DND-41 (cell line): Measurements from ENCODE around the gene NUDT19.

ENCODE experiments used
- ATAC-seq: fragments of 200-7000 bp; cut with Tn5 transposase; 3 replicates; pipeline ENCODE4 v1.9.1; 2021; ENCODE audit warnings: low read depth; ENCODE audit not compliant: insufficient read depth
- DNase-seq: peaks from one replicate; pipeline ENCODE4 v3.0.0-alpha.2; 2020
- H2AFZ ChIP-seq: 2 replicates; pipeline ENCODE4 v1.6.0; 2012; ENCODE audit warnings: low read depth, low read length
- H3K27ac ChIP-seq: 2 replicates; pipeline ENCODE4 v1.5.1; 2012; ENCODE audit warnings: low read length, inconsistent platforms
- H3K27me3 ChIP-seq: fragments of 200-600 bp; sonication (generic); 2 replicates; pipeline ENCODE4 v1.6.0; 2012; ENCODE audit warnings: low read length, mild to moderate bottlenecking, inconsistent platforms; ENCODE audit not compliant: insufficient read depth, poor library complexity
- H3K36me3 ChIP-seq: 2 replicates; pipeline ENCODE4 v1.5.1; 2012; ENCODE audit warnings: low read length, inconsistent platforms; ENCODE audit not compliant: insufficient read depth
- H3K4me1 ChIP-seq: 2 replicates; pipeline ENCODE4 v1.5.1; 2012; ENCODE audit warnings: mild to moderate bottlenecking, low read length; ENCODE audit not compliant: insufficient read depth
- H3K4me2 ChIP-seq: 2 replicates; pipeline ENCODE4 v1.6.0; 2012; ENCODE audit warnings: mild to moderate bottlenecking, moderate library complexity, low read length, inconsistent platforms; ENCODE audit not compliant: insufficient read depth
- H3K4me3 ChIP-seq, 2 experiments: fragments of 200-600 bp in 1 of 2; shearing (Covaris generic) in 1 of 2; 2 replicates each; pipeline ENCODE4 v1.5.1; 2012 to 2016; ENCODE audit warnings: inconsistent platforms in 2 of 2, low read length in 2 of 2, mild to moderate bottlenecking in 2 of 2, low read depth in 1 of 2, moderate library complexity in 1 of 2
- H3K79me2 ChIP-seq: 2 replicates; pipeline ENCODE4 v1.6.0; 2012; ENCODE audit warnings: low read length, inconsistent platforms; ENCODE audit not compliant: insufficient read depth
- H3K9ac ChIP-seq: 2 replicates; pipeline ENCODE4 v1.6.0; 2012; ENCODE audit warnings: low read depth, mild to moderate bottlenecking, inconsistent platforms, low read length, moderate library complexity
- H3K9me3 ChIP-seq: 2 replicates; pipeline ENCODE4 v1.5.1; 2012; ENCODE audit warnings: low read length, moderate library complexity, mild to moderate bottlenecking, inconsistent platforms; ENCODE audit not compliant: insufficient read depth, severe bottlenecking
- H4K20me1 ChIP-seq: 2 replicates; pipeline ENCODE4 v1.6.0; 2012; ENCODE audit warnings: low read length; ENCODE audit not compliant: insufficient read depth
- EZH2 ChIP-seq: IDR thresholded peaks from 3 replicates; pipeline ENCODE4 v1.6.1; 2012; ENCODE audit warnings: borderline replicate concordance, low read depth, mild to moderate bottlenecking, moderate library complexity, low read length, inconsistent platforms; ENCODE audit not compliant: severe bottlenecking
- TF ChIP-seq, protein P1 (sequence below): IDR thresholded peaks from 2 replicates; pipeline ENCODE4 v1.5.1; 2012; ENCODE audit warnings: borderline replicate concordance, low read length, moderate library complexity, mild to moderate bottlenecking; ENCODE audit not compliant: poor library complexity, severe bottlenecking; ENCODE audit errors: extremely low read depth

Gene NUDT19

DNA sequence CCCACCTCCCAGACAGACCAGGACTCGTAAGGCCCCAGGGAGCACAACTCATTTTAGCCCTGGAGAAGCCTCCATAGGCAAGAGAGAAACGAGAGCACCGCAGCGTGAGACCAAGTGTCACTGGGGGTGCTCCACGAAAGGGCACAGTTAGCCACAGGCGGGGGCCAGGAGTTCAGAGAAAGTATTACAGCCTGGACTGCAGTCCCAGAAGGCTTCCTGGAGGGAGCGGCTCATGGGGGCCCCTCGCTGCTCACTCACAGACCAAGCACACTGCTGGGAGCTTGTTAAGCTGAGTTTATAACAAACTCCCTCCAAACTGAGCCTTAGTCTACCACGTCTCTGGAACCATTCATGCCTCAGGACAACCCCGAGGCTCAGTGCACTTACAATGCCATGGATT lies 33.1 kb upstream of the NUDT19 start:
- peaks cover 30% of the 10 kb centered on the region for H3K36me3 ChIP-seq
- no peak overlapping the region for H2AFZ ChIP-seq
- H3K9me3 ChIP-seq, result no peaks in the 10 kb centered on the region
- no peak overlapping the region for H3K27ac ChIP-seq
- H3K4me3 ChIP-seq, result no peak overlapping the region
- ATAC-seq, result no peak
- no peak overlapping the region for H3K9ac ChIP-seq
- H3K4me2 ChIP-seq, result no peak overlapping the region
- no peaks in the 10 kb centered on the region for H3K27me3 ChIP-seq
- no peak for TF ChIP-seq EZH2
- TF ChIP-seq, protein P1, sequence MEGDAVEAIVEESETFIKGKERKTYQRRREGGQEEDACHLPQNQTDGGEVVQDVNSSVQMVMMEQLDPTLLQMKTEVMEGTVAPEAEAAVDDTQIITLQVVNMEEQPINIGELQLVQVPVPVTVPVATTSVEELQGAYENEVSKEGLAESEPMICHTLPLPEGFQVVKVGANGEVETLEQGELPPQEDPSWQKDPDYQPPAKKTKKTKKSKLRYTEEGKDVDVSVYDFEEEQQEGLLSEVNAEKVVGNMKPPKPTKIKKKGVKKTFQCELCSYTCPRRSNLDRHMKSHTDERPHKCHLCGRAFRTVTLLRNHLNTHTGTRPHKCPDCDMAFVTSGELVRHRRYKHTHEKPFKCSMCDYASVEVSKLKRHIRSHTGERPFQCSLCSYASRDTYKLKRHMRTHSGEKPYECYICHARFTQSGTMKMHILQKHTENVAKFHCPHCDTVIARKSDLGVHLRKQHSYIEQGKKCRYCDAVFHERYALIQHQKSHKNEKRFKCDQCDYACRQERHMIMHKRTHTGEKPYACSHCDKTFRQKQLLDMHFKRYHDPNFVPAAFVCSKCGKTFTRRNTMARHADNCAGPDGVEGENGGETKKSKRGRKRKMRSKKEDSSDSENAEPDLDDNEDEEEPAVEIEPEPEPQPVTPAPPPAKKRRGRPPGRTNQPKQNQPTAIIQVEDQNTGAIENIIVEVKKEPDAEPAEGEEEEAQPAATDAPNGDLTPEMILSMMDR, result no peak
- peaks cover 31% of the 10 kb centered on the region for H4K20me1 ChIP-seq
- peaks cover 56% of the 10 kb centered on the region for H3K79me2 ChIP-seq
- DNase-seq, result no peak
- H3K4me1 ChIP-seq, result no peaks in the 10 kb centered on the region

- Histone ChIP-seq H3K27me3 (no peaks in the 10 kb centered on the region), H3K4me2 (no peak overlapping the region), H3K4me1 (no peaks in the 10 kb centered on the region), H3K9me3 (no peaks in the 10 kb centered on the region), H2AFZ (no peak overlapping the region), H3K27ac (no peak overlapping the region), H3K4me3 (no peak overlapping the region), H4K20me1 (peaks cover 38% of the 10 kb centered on the region), H3K36me3 (peaks cover 16% of the 10 kb centered on the region), H3K9ac (no peak overlapping the region), H3K79me2 (peaks cover 65% of the 10 kb centered on the region)
- TF ChIP-seq, protein P1, result no peak
- no peak for TF ChIP-seq EZH2
- DNase-seq, result no peak
- ATAC-seq, result no peak
These were observed 30.3 kb upstream of the NUDT19 start for GRCh38 chr19:32661318-32661717.

GRCh38 chr19:32662186-32662585 lies 29.4 kb upstream of the NUDT19 start:
- Histone ChIP-seq H3K4me2 (no peak overlapping the region), H3K27ac (no peak overlapping the region), H3K9ac (no peak overlapping the region), H3K27me3 (no peaks in the 10 kb centered on the region), H3K4me1 (no peaks in the 10 kb centered on the region), H3K4me3 (no peak overlapping the region), H3K36me3 (peaks cover 20% of the 10 kb centered on the region), H2AFZ (no peak overlapping the region), H4K20me1 (peaks cover 44% of the 10 kb centered on the region), H3K79me2 (peaks cover 73% of the 10 kb centered on the region), H3K9me3 (no peaks in the 10 kb centered on the region)
- ATAC-seq (no peak), DNase-seq (no peak)
- TF ChIP-seq EZH2, result no peak
- TF ChIP-seq, protein P1, result no peak

DNA sequence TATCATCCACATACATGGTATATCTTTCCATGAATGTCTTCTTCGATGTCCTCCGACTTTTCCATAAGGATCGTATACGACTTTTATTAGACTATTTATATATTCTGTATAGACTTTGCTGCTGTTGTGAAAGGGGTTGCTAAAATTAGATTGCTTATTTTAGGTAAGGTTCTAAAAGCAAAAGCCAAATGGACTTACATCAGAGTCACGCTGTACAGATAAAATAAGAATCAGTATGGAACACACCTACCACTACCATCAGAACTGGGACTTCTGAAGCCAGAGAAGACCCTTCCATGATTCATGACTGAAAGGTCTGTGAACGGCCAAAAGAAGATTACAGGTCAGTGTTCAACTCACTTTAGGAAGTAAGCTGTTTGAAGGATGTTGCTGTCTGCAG lies 25.5 kb upstream of the NUDT19 start:
- Histone ChIP-seq H3K79me2 (peaks cover 84% of the 10 kb centered on the region), H3K27ac (no peak overlapping the region), H3K4me1 (no peaks in the 10 kb centered on the region), H3K9ac (no peak overlapping the region), H2AFZ (no peak overlapping the region), H3K9me3 (no peaks in the 10 kb centered on the region), H4K20me1 (peaks cover 61% of the 10 kb centered on the region), H3K4me2 (no peak overlapping the region), H3K36me3 (peaks cover 17% of the 10 kb centered on the region), H3K27me3 (no peaks in the 10 kb centered on the region), H3K4me3 (no peak overlapping the region)
- no peak for ATAC-seq
- no peak for DNase-seq
- TF ChIP-seq EZH2, result no peak
- TF ChIP-seq, protein P1, result no peak
